Ishikawa (cell line): Measurements from ENCODE around the gene PTPRN2.

ENCODE experiments used
- CEBPB ChIP-seq: IDR thresholded peaks from 2 replicates; pipeline ENCODE4 v1.6.1; 2012
- CREB1 ChIP-seq: IDR thresholded peaks from 2 replicates; pipeline ENCODE4 v1.6.1; 2012; ENCODE audit warnings: low read depth
- EGR1 ChIP-seq: IDR thresholded peaks from 2 replicates; pipeline ENCODE4 v1.6.1; 2012
- EP300 ChIP-seq: IDR thresholded peaks from 2 replicates; pipeline ENCODE4 v1.6.1; 2012; ENCODE audit warnings: borderline replicate concordance
- NFIC ChIP-seq: IDR thresholded peaks from 2 replicates; pipeline ENCODE4 v1.6.1; 2012
- RAD21 ChIP-seq: IDR thresholded peaks from 2 replicates; pipeline ENCODE4 v1.6.1; 2012; ENCODE audit warnings: low read depth
- TAF1 ChIP-seq: IDR thresholded peaks from 2 replicates; pipeline ENCODE4 v1.6.1; 2012; ENCODE audit warnings: low read depth, mild to moderate bottlenecking
- TCF12 ChIP-seq: IDR thresholded peaks from 2 replicates; pipeline ENCODE4 v1.6.1; 2012; ENCODE audit warnings: low read depth
- TEAD4 ChIP-seq: IDR thresholded peaks from 2 replicates; pipeline ENCODE4 v1.6.1; 2012
- YY1 ChIP-seq: IDR thresholded peaks from 2 replicates; pipeline ENCODE4 v1.6.1; 2012; ENCODE audit warnings: low read depth
- TF ChIP-seq, protein P1 (sequence below): IDR thresholded peaks from 2 replicates; pipeline ENCODE4 v1.6.1; 2012

DNA sequence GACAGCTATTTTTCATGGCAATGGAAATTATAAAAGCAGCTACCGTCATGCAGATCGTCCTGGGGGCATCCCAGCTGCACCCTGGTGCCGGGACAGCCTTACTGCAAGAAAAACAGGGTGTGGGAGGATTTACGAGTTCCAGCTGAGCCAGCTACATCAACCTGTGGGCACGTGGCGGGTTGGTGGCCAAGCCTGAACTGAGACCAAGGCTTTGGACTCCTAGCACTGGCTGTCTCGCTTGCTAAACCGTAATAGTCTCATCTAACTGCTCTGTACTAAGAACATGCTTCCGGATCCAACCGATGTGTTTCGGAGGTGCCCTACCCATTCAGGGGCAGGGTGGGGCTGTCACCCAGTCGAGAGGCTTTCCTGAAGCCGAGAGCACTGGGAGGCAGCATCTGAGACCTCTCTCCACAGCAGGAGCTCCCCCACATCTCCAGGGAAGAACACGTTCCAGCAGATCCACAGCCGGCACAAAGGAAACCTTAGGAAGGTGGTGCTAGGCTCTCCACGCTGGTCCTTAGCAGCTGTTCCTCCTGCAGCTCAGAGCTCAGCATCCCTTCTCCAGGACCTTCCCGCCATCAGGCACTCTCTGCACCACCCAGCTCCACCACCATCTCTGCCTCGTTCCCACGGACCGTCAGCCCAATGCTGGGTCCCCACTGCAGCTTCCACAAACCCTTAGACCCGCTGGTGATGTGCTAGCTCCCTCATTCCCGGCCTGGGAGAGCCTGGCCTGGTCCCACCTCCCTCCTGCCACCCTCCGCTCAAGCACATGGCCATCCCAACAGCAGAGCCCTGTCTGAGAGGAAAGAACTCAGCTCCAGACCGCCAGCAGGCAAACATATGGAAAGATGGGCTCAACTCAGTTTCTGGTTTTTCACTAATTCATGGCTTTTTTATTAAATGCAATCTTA is 158.5 kb downstream of the PTPRN2 start:
- TF ChIP-seq TAF1, result no peak
- TF ChIP-seq, protein P1, sequence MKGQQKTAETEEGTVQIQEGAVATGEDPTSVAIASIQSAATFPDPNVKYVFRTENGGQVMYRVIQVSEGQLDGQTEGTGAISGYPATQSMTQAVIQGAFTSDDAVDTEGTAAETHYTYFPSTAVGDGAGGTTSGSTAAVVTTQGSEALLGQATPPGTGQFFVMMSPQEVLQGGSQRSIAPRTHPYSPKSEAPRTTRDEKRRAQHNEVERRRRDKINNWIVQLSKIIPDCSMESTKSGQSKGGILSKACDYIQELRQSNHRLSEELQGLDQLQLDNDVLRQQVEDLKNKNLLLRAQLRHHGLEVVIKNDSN, result no peak
- TF ChIP-seq NFIC, result no peak
- TF ChIP-seq CEBPB, result no peak
- no peak for TF ChIP-seq EGR1
- no peak for TF ChIP-seq TCF12
- TF ChIP-seq CREB1, result no peak
- TF ChIP-seq RAD21, result no peak
- no peak for TF ChIP-seq EP300
- TF ChIP-seq TEAD4, result no peak
- no peak for TF ChIP-seq YY1
